ENCODE data around the gene NCOA7. TPM values are rescaled to one million over a fixed set of nuclear protein-coding genes. Genes with fewer than 3 reads are reported as not detected.
"Not testable (repeated sequence)": the region's sequence is repeated elsewhere in the genome, so short reads cannot be mapped to it uniquely, and the experiment has no call there.

Gene NCOA7
- total RNA-seq, 1 donor from 2014 or later = 38.5 TPM

DNA sequence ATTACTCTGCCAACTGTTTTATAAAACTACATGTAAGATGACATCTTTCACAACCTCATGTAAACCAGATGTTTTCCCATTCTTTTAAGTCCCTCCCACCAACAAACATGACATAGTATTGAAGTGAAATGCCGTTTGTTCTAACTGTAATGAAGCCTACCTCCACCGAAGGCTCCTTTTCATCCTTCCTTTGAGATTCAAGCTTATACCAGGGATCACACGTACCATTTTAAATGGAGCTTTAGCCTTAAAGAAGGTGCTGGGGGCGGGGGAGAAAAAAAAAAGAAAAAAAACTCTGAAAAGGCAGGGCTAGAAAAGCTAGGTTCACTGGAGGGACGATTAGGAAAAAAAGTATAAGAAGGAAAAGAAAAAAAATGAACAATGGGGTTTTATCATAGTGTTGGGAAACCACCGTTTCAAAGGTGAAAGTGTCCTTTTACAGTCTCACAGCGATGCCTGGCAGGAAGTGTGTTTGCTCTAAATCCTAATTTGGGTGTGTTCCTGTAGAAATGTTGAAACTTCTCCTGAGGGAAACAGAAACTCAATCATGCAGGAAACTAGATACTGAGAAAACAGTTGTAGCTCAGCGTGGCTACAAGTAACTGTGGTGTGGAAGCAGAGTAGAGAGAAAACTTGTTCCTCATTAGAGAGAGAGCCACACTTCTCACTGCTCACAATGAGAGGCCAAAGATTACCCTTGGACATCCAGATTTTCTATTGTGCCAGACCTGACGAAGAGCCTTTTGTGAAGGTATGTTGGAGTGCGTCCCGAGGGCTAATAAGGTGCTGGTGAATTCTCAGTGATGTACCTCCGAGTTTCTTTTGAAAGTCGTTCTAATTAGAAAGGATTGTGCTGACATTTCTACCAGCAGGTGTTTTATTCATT is 128.2 kb downstream of the NCOA7 start:
- peak; percentile 87 for DNase-seq (ENCODE audit: low read depth in 2 of 2)

DNA sequence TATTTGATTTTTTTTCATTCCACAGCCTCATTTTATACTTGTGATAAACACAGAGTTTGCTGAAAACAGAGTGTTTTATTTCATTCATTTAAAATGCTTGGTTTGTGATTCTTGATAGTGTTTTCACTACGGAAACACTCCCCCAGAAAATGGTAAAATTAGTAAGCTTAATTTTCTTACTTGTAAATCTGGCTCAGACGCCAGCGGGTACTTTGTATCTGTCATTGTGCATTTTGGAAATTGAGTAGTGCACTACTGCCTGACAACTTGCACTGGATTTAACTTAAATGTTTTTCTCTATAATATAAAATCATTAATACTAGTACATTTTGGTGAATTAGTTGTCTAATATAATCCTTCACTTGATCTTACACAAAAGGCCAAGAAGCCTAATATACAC is 128.9 kb downstream of the NCOA7 start:
- DNase-seq (ENCODE audit: low read depth in 2 of 2) = no peak

DNA sequence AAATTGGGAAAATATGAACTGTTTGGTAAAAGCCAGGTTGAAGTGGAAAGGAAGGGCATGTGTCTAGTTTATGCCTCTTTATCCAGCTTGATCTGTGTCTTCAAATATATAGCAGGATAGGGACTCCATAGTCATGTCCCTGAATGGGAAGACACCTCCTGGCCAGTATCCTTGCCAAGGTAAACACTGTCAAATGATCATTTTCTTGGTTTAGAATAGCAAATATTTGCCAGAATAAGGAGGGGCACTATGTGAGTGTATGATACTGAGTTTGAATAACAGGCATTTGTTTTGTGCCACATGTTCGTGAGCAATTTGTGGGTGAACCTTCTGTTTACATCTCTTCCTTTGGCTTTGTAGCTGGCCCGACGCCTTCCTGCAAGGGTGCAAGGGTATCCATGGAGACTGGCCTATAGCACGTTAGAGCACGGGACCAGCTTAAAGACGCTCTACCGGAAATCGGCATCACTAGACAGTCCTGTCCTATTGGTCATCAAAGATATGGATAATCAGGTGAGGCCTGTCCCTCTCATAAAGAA is 131.6 kb downstream of the NCOA7 start:
- DNase-seq (ENCODE audit: low read depth in 2 of 2) = no peak

DNA sequence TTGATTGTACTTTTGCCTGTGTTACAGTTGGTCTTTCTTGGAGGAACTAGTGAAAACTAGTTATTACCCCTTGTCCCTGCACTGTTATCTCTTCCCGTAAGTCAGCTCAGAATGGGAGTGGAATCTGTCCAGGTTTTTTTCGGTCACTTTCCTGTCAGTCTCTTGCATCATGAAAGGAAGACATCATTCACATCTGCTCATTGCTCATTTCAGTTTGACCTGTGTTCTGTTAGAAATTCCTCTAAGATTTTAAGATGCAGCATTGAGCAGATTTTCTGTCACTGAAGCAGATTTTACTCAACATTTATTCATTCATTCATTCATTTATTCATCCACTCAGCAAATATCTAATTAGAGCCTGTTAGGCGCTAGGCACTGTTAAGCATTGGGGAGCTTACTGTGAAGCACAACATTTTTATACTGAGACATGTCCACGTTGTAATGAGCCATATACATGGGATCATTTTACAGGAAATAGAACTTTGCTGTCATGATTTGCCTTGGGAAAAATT is 132.7 kb downstream of the NCOA7 start:
- peak; percentile 19 to 46 for DNase-seq (ENCODE audit: low read depth in 2 of 2)

DNA sequence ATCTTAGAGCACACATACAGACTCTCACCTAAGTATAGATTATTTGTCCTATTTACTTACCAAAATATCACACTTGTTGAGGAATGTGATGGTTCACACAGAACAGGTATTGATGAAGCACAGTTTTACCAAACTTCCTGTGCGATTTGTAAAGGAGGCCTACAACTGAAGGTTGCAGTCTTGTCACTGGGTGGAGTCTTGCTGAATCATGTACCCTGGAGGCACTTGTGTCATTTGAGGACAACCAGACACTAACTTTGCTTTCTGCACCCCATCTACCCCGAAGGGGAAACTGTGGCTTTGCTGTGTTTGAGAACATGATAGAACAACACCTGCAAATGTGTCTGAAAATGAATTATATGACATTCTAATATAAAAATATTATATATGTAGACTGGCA is 133.4 kb downstream of the NCOA7 start:
- no peak for DNase-seq (ENCODE audit: low read depth in 2 of 2)

DNA sequence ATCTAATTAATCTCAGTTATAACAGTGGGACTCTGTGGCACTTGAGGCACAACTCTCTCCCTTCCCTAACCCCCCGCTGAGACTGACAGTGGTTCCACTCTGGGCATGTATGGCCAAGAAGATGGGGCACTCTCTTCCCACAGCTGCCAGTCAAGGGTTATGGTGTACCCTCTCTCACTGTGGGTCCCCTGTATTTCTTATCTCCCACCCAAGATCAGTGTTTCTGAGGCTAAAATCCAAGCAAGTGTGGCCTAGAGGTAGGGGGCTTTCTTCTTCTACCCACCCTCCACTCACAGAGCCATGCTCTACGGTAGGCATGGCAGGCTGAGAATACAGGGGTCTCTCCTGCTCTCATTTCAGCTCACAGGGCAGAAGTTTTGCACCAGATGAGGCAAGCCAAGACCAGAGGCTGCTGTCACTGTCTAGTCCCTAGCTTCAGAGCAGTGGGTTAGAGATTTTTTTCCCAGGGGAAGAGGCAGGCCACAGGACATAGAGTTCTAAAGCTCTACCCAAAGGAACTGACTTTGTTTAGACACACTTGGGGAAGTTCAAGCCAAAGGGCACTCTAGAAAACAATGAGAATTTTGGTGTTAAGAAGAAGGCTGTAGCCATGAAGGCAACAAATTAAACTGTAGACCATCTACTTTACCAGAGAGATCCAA is 134.1 kb downstream of the NCOA7 start:
- no peak for DNase-seq (ENCODE audit: low read depth in 2 of 2)

DNA sequence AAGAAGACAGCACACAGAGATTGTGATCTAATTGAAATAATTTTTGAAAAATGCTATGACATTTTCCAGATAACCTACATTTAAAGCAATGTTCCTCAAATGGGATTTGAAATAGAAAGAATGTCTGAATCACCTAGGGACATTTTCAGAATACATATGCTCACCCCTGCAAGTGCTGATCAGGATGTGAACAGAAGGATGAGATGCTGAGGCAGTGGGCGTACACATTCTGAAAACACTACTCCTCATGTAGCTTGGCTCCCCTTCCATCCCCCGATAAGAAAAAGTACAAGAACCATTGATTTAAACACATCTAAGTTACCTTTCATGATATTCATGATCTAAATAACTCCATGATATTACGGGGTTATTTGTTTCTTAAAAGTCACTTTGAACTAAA is 136.0 kb downstream of the NCOA7 start:
- DNase-seq (ENCODE audit: low read depth in 2 of 2) = no peak

DNA sequence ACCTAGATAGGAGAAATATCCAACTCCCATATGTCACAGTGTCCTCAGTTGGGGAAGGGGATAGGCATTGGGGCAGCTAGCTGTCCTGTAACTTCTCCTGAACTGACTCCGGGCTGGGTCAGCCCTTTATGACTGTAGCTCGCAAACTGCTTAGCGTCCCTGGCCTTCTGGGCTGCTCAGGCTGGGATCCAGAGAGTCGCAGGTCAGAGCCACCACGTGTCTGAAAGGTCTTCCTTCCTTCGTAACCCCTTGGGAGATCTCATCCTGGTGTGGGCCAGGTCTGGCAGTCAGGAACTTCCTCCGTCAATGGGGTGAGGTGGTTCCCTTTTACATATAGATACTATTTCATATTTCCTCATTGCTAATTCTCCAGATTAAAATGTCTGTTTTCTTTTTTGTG is 137.0 kb downstream of the NCOA7 start:
- peak in 1 of 2 donors; percentile 65 for DNase-seq (ENCODE audit: low read depth in 2 of 2)

DNA sequence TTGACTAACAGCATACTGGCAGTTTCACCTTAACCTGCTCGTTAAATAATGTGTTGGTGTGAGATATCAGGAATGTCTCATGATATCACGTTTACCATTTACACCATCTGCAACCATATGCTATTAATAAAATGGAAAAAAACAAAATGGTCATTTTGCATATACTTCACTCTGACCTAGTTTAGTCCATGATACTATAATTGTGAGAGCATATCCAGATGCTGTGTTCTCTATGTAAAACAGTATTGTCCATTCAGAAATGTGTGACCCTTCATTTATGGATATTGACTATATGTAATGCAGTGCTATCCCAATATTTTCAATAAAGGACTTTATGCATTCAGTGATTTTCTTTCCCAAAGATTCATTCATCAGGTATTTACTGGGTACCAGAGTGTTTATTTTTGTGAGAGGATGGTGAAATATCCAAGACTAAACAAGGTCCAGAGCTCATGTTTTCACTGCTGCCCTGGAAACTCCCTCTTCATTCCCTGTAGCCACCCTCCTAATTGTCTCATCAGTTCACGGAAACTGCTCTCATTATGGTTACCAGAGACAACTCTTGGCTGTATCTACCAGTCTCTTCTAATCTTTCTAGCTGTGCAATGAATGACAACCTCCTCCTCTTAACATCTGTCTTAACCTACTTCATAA is 140.1 kb downstream of the NCOA7 start:
- no peak for DNase-seq (ENCODE audit: low read depth in 2 of 2)

DNA sequence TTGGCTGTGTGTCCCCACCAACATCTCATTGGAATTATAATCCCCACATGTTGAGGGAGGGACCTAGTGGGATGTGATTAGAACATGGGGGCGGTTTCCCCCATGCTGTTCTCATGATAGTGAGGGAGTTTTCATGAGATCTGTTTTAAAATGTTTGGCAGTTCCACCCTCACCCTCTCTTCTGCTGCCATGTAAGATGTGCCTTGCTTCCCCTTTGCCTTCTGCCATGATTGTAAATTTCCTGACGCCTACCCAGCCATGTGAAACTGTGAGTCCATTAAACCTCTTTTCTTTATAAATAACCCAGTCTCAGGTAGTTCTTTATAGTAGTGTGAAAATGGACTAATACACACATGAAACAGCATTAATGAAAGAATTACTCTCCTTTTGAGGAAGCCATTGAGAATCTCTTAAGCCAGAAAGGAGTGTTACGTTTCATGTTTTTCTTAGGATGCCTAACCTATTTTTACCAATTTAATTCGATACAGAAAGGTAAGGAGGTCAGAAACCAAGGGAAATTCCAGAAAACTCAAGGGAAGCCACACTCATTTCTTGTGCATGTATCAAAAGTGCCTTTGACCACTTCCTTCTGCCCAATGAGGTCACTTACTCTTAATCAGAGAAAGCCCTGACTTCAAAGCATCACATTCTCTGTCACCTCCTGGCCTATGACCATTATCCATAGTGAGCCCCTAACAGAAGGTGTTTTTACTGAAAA is 141.1 kb downstream of the NCOA7 start:
- peak in 1 of 2 donors; percentile 50 for DNase-seq (ENCODE audit: low read depth in 2 of 2)

DNA sequence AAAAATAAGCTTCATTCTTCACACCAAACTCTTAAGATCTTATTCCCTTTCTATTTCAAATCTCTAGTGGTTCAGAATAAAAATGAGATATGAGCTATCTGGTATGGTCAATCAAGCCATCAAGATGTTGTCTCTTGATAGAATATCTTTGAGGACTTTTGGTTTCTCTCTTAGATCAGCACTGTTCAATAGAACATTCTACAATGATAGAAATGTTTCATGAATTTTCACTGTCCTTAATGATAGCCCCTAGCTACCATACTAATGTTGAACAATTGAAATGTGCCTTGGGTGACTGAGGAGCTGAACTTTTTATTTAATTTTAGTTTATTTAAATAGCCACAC is 141.7 kb downstream of the NCOA7 start:
- DNase-seq (ENCODE audit: low read depth in 2 of 2) = no peak

DNA sequence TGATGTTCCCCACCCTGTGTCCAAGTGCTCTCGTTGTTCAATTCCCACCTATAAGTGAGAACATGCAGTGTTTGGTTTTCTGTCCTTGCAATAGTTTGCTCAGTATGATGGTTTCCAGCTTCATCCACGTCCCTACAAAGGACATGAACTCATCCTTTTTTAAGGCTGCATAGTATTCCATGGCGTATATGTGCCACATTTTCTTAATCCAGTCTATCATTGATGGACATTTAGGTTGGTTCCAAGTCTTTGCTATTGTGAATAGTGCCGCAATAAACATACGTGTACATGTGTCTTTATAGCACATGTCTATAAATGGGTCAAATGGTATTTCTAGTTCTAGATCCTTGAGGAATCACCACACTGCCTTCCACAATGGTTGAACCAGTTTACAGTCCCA is 144.8 kb downstream of the NCOA7 start:
- DNase-seq (ENCODE audit: low read depth in 2 of 2) = not testable (repeated sequence)

DNA sequence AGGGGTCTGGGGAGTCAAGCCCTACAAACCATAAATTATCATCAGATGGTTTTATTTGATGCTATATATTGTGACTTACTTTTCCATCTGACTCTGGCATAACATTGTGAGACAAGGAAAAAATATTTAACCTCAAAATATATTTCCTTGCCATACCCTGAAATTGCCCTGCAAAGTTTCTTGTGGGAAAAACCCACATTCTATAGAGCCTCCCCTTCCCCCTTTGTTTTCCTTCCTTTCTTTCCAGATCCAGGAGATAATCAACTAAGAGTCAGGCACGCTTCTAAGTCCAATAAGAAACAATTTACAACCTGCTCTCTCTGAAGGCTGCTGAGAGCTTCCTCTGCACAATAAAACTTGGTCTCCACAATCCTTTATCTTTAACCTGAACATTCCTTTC is 148.3 kb downstream of the NCOA7 start:
- DNase-seq (ENCODE audit: low read depth in 2 of 2) = peak in 1 of 2 donors; percentile 45

DNA sequence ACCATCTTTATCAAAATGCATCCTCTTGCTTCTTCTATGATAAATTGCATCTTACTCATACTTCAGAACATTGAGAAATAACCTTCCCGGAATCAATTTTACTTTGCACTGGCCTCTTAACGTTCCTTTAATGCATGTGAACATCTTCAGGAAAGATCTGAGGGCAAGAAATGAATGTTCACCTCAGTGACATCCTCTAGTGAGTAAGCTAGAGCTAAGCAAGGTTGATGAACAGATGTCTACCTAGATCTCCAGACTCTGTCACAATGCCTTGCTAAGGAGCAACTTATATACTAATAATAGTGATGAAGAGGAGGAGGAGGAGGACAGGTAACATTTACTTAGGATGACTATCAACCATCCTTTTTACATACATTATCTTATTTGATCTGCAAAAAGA is 149.0 kb downstream of the NCOA7 start:
- no peak for DNase-seq (ENCODE audit: low read depth in 2 of 2)

DNA sequence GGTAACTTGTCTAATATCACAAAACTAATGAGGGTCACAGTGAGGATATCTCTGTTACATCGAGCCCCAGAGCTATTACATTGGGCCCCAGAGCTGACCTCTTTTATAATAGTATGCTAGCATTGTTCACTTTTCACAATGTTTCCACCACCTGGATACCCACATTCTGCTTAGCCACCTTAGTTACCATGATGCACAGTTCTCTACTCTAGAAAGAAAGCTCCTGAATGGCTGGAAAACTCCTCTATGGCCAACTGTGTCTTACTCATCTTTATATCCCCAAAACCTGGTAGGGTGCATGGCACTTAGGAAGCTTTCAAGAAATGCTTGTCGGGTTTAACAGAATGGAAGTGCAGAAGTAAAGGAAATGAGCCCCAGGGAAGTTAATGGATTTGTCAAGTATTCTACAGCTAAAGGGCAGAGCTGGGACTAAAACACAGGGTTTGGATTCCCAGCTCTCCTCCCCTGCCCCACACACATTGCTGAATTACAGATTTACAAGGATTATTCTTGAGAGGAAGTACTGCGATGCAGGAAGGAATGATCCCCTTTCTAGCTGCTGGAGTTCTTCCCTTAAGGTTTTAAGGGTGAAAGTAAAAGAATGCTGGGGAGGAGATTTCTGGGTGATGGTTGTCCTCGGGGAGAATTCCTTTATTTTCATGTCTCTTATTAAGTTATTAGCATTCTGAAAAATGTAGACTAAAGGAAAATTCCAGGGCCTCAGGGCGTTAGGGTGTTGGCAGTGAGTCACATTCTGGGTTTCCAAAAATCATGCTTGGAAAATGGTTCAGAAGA is 149.7 kb downstream of the NCOA7 start:
- no peak for DNase-seq (ENCODE audit: low read depth in 2 of 2)

DNA sequence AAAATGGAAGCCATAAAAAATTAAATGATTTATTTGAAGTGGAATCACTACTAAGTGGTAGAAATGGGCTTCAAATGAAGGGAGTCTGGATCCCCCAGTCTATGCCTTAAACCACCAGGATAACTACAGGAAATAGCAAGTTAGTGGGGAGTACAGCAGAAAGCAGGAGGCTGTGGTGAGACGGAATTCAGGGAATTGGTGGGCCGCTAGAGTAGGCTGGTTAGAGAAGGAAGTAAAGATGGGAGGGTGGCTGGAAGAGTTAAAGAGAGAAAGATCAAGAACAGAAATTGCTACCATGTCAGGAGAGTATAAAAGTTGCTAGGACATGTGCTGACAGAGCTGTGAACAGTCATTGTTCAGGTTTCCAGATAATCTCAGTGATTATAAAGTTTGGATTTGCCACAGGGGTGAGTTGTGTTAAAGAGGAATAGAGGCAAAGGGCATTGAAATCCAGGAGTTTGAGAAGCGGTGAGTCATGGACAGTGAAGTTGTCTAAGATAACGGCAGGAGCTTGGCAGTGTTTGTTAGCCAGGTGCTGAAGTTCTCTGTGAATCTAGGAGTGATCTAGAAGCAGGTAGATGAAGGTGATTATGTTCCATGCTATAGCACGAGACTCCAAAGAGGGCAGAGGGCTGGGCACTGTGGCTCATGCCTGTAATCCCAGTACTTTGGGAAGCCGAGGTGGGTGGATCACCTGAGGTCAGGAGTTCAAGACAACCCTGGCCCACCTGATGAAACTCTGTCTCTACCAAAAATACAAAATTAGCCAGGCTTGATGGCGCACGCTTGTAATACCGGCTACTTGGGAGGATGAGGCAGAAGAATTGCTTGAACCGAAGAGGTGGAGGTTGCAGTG is 152.1 kb downstream of the NCOA7 start:
- peak in 1 of 2 donors; percentile 27 for DNase-seq (ENCODE audit: low read depth in 2 of 2)

DNA sequence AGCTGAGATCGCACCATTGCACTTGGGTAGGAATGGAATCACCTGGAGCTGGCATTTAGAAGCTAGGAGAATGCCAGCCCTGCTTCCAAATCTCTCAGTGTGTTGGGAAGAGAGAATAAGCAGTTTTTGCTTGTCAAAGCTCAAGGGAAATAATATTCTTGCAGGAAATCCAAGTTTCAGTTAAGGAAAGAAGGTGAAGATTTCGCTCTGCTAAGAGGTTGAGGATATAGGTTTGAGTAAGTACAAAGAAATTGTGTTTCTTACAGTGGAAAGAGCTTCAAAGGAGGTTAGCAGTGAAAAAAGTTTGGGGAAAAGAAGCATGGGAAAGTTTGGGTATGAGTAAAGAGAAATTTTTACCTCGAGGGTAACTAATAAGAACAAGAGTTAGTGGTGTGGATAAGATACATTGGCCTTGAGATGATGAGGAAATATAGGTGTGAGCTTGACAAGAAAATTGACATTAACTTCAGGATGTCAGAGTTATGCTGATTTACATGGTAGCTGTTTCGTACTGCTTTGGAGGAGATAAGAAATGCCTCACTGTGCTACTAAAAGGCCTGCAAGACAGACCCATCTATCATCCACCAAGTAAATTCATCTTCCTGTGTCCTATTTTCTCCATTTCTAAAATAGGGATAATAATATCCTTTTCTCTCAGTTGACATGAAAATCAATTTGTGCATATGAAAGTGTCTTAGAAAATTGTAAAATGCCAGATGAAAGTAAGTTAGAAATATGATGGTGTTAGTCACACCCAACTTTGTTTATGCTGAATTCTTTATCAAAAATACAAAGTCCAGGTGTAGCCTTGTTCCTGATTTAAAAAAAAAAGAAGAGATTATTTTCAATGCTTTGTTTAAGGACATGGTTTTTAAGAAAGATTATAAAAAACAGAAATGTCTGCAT is 153.0 kb downstream of the NCOA7 start:
- DNase-seq (ENCODE audit: low read depth in 2 of 2) = no peak

DNA sequence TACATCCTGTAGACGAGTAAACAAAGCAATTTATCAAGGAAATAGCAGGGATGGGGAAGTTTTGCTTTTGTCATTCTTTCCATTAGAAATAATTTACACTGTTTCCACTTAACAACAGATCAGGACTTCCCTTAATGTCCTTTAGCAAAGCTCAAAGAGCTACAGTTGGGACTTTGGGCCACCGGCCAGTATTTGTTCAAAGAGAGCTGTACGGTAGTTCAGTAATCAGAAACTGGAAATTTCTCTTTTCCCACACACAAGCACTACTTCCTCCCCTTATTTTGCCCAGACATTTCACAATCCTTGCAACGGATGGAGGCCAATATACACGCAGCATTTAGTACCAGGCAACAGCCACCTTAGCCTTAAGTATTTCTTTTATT is 153.7 kb downstream of the NCOA7 start:
- peak; percentile 93 to 95 for DNase-seq (ENCODE audit: low read depth in 2 of 2)

DNA sequence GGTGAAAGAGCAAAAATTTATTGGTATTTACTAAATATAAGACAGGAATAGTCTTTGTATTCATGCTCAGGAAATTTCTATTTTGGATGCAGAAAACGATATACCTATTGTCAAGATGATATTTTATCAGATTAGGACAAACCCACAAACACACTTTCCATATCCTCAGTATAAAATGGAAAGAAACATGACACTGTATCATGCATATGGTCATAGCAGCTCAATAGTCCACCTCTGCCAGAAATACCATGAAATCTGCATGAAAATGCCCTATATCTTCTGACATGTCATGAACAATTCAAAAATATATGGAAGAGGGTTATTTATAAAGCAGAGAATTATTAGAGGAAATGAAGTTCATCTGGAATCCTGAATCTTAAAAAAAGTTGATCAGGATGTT is 154.1 kb downstream of the NCOA7 start:
- DNase-seq (ENCODE audit: low read depth in 2 of 2) = peak in 1 of 2 donors; percentile 55
